Upper lobe of left lung (tissue), 4 donors: Measurements from ENCODE around the gene TMEM38B.

Source experiments
- CTCF ChIP-seq, 6 experiments: fragments of 450-650 bp in 4 of 6; fragments of 200-600 bp in 2 of 6; sonication (generic) in 2 of 6; IDR thresholded peaks; one replicate each; pipeline ENCODE4 v1.5.1; 2016 to 2019; ENCODE audit warnings: antibody characterized with exemption in 6 of 6
- POLR2A ChIP-seq, 4 donors: fragments of 450-650 bp; IDR thresholded peaks; one replicate each; pipeline ENCODE4 v1.5.1; 2016 to 2017; ENCODE audit warnings: antibody characterized with exemption in 4 of 4, mild to moderate bottlenecking in 2 of 4
- POLR2AphosphoS5 ChIP-seq, 2 donors: sonication (generic); formaldehyde crosslinking; IDR thresholded peaks; one replicate each; pipeline ENCODE4 v1.5.1; 2017; ENCODE audit warnings: antibody characterized with exemption in 2 of 2

GRCh38 chr9:105679257-105680022 lies 14.9 kb upstream of the TMEM38B start:
- TF ChIP-seq CTCF (IDR thresholded peaks at IDR 0.05) (no peak), POLR2A (IDR thresholded peaks at IDR 0.05) (no peak), POLR2AphosphoS5 (IDR thresholded peaks at IDR 0.05) (no peak)
